ENCODE results near the gene ALOX15B.

DNA sequence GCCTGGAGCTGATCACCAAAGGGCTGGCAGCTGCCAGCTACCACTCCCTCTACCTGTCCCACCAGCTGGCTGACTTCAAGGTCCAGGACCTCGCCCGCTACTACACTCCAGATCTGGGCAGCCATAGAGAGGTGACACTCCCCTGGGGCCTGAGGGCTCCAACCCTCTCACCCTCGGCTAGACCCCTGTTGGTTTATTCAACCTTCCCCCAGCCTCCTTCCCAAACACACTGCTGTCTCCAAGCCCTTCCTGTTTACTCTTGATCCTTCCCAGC lies 30.7 kb downstream of the ALOX15B start:
- TF ChIP-seq, protein P1, sequence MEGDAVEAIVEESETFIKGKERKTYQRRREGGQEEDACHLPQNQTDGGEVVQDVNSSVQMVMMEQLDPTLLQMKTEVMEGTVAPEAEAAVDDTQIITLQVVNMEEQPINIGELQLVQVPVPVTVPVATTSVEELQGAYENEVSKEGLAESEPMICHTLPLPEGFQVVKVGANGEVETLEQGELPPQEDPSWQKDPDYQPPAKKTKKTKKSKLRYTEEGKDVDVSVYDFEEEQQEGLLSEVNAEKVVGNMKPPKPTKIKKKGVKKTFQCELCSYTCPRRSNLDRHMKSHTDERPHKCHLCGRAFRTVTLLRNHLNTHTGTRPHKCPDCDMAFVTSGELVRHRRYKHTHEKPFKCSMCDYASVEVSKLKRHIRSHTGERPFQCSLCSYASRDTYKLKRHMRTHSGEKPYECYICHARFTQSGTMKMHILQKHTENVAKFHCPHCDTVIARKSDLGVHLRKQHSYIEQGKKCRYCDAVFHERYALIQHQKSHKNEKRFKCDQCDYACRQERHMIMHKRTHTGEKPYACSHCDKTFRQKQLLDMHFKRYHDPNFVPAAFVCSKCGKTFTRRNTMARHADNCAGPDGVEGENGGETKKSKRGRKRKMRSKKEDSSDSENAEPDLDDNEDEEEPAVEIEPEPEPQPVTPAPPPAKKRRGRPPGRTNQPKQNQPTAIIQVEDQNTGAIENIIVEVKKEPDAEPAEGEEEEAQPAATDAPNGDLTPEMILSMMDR (IDR thresholded peaks at IDR 0.05) = no peak
- TF ChIP-seq POLR2A (IDR thresholded peaks at IDR 0.05) = no peak
